ENCODE results near the gene GMIP.
A peak's percentile ranks its signal among the peaks of the same experiment; 100 is the strongest.
"Not testable (repeated sequence)": the region's sequence is repeated elsewhere in the genome, so short reads cannot be mapped to it uniquely, and the experiment has no call there.

Gene GMIP

GRCh38 chr19:19668230-19669012, 25.0 kb upstream of the GMIP start, which contains the start of gene ZNF101:
Gene ZNF101 (plus strand): TSS chr19:19668839. CDS start chr19:19668964, 125 bp downstream.
- peak within 1 kb of the TSS; percentile 83 for H3K4me3 ChIP-seq (ENCODE audit: low read depth, low read length)
- peak; percentile 97 for DNase-seq
- peak within 1 kb of the TSS; percentile 88 for H3K27ac ChIP-seq
- peaks cover 16% of the 10 kb centered on the region for H3K36me3 ChIP-seq
- TF ChIP-seq CTCF (IDR thresholded peaks at IDR 0.05; ENCODE audit: low read depth, low read length): no peak
- no peaks in the 10 kb centered on the region for H3K27me3 ChIP-seq (ENCODE audit: insufficient read depth, low read depth, severe bottlenecking)
- no peaks in the 10 kb centered on the region for H3K9me3 ChIP-seq (ENCODE audit: severe bottlenecking)

GRCh38 chr19:19665420-19665948, 22.0 kb upstream of the GMIP start:
- peak overlapping the region; percentile 64 for H3K27ac ChIP-seq
- not testable (repeated sequence) for H3K4me3 ChIP-seq (ENCODE audit: low read depth, low read length); DNase-seq

GRCh38 chr19:19663256-19664120, 20.0 kb upstream of the GMIP start, which contains the start of gene ATP13A1:
Gene ATP13A1 (minus strand): TSS chr19:19663676. CDS start chr19:19663666, 10 bp downstream.
- Histone ChIP-seq H3K4me3 (ENCODE audit: low read depth, low read length) (peak within 1 kb of the TSS; percentile 67), H3K27ac (peak within 1 kb of the TSS; percentile 89), H3K9me3 (ENCODE audit: severe bottlenecking) (no peaks in the 10 kb centered on the region), H3K27me3 (ENCODE audit: insufficient read depth, low read depth, severe bottlenecking) (no peaks in the 10 kb centered on the region), H3K36me3 (peaks cover 21% of the 10 kb centered on the region)
- TF ChIP-seq CTCF (IDR thresholded peaks at IDR 0.05; ENCODE audit: low read depth, low read length): no peak; the same call in 1 of the 2 replicates
- DNase-seq: peak; percentile 98

More at GRCh38 chr19:19665420-19665948, 22.0 kb upstream of the GMIP start:
- not testable (repeated sequence) for H3K27me3 ChIP-seq (ENCODE audit: insufficient read depth, low read depth, severe bottlenecking); H3K36me3 ChIP-seq; H3K9me3 ChIP-seq (ENCODE audit: severe bottlenecking)

- peaks cover 28% of the 10 kb centered on the region for H3K36me3 ChIP-seq
- no peaks in the 10 kb centered on the region for H3K9me3 ChIP-seq (ENCODE audit: severe bottlenecking)
- H3K27me3 ChIP-seq (ENCODE audit: insufficient read depth, low read depth, severe bottlenecking): no peaks in the 10 kb centered on the region
- no peak for DNase-seq
- peak overlapping the region; percentile 67 for H3K4me3 ChIP-seq (ENCODE audit: low read depth, low read length)
- TF ChIP-seq CTCF (IDR thresholded peaks at IDR 0.05; ENCODE audit: low read depth, low read length): no peak
- H3K27ac ChIP-seq: peak overlapping the region; percentile 89
These were observed 19.4 kb upstream of the GMIP start for GRCh38 chr19:19662871-19663255.

- H3K36me3 ChIP-seq: peaks cover 33% of the 10 kb centered on the region
- DNase-seq: no peak
- H3K27ac ChIP-seq: peak overlapping the region; percentile 89
- no peaks in the 10 kb centered on the region for H3K27me3 ChIP-seq (ENCODE audit: insufficient read depth, low read depth, severe bottlenecking)
- no peak for TF ChIP-seq CTCF (IDR thresholded peaks at IDR 0.05; ENCODE audit: low read depth, low read length)
- H3K9me3 ChIP-seq (ENCODE audit: severe bottlenecking): no peaks in the 10 kb centered on the region
- H3K4me3 ChIP-seq (ENCODE audit: low read depth, low read length): peak overlapping the region; percentile 67
These were observed 18.9 kb upstream of the GMIP start for GRCh38 chr19:19662344-19662743.
